HG03354 (cell line): ENCODE data around the gene ZNF280B.
"Not testable (repeated sequence)": the region's sequence is repeated elsewhere in the genome, so short reads cannot be mapped to it uniquely, and the experiment has no call there.

Source experiments
- ATAC-seq: cut with Tn5 transposase; IDR thresholded peaks from one replicate; pipeline ENCODE4 v1.9.1; 2021; ENCODE audit warnings: mild to moderate bottlenecking; ENCODE audit not compliant: unreplicated experiment, poor library complexity, severe bottlenecking

ZNF280B gene

DNA sequence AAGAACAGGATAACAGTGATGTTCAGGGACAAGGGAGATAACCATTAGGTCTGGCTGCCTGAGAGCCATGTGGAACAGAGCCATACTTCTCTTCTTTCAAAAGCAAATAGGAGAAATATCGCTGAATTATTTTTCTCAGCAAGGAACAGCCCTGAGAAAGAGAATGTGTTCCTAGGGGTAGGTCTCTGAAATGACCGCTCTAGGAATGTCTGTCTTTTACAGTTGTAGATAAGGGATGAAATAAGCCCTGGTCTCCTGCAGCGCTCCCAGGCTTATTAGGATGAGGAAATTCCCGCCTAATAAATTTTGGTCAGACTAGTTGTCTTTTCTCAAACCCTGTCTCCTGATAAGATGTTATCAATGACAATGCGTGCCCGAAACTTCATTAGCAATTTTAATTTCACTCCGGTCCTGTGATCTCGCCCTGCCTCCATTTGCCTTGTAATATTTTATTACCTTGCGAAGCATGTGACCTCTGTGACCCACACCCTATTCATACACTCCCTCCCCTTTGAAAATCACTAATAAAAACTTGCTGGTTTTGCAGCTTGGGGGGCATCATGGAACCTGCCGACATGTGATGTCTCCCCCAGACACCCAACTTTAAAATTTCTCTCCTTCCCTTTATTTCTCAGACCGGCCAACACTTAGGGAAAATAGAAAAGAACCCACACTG lies 39.6 kb downstream of the ZNF280B start:
- not testable (repeated sequence) for ATAC-seq

DNA sequence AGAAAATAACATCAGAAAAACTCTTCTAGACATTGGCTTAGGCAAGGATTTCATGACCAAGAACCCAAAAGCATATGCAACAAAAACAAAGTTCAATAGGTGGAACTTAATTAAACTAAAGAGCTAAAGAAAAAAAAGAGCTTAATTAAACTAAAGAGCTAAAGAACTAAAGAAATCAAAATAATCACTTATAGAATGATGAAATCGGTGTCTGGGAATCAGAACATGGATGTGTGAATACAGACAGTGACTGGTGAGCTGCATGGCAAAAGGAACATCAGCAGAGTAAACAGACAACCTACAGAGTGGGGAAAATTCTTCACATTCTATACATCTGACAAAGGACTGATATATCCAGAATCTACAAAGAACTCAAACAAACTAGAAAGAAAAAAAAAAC lies 41.4 kb downstream of the ZNF280B start:
- ATAC-seq: no peak

DNA sequence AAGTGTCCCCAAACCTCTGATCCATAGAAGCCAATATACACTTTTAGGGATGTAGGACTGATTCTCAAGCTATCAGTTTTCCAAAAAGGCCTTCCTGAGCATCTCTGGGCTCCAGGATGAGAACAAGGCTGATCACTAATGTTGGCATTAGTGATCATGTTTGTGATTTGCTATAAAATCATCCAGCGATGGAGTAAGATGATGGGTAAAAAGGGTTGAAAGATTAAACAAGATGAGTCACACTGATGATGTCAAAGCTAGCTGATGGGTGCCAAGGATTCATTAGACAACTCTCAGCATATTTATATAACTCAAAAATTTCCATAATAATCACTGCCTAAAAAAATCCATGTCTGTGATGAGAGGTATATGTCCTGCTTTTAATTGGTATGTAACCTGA lies 42.8 kb downstream of the ZNF280B start:
- no peak for ATAC-seq

DNA sequence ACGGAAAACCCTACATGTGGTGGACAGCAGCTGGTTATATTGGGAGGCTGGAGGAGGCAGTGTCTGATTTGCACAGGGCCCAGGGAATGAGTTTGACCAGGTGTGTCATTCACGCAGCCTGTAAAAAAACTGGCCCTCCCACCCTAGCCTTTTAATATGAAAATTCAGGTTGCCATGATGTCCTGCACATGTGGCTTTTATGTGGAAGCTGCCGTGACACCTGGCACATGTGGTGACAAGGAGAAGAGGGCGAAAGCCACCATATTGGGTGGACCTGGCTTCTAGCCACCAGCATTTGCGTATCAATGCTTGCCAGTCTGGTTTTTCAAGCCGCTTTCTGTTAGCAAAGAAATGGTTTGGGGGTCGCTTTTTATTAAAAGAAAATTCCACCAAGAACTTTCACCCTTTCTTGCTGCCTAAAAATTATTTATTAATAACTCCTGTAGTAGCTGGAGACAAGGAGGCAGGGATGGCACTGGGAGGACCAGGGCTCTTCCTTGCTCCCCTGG lies 43.4 kb downstream of the ZNF280B start:
- ATAC-seq: no peak

DNA sequence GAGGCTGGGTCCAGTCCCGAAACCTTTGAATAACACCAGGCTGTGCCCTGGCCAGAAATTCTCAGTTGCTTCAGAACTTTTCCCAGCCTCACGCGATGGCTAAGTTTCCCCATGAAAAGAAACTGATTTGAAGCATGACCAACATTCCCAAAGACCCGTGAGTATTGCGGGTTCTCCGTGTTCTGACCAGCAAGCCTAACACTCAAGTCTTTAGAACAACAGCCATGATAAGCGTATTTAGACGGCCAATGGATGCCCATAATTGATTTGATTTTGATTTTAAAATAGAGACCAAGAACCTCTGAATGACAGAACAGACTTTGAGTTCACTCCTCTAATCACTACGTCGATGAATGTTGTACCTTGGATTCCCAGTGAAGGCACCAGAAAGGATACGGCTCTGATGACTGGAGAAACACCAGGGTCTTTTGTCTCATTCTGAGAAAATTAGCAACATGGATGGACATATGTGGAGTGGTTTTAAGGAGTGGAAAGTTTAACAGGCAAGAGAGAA lies 43.9 kb downstream of the ZNF280B start:
- no peak for ATAC-seq

DNA sequence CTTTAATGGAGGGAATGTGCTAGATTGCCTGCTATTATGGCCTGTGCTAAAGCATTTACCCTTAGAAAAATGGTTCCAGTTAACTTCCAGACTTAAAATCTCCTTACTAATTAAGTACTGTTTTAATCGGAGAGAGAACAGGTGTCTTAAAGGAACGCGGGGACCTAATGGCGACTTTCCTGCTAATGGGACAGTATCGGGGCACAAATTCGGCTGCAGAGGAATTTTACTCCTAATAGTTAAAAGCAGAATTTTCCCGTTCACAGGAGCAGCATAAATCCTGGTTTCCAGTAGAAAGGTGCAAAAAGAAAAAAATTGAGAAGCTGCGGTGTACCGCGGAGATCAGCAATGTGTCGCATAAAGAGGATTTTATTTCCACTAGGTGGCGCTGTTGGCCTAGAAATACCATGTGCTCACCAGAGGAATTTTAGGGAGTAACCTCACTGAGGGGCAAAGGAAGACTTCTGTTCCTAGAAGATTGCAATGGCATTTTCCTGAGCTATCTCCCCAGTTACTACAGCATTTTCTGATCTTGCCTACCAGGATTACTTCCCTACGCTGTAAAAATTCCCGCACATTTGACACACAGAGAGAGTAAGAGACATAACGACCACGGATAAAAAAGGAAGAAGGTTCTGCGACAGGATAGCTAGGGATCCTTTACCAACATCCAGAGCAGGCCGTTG lies 44.5 kb downstream of the ZNF280B start:
- ATAC-seq: no peak

DNA sequence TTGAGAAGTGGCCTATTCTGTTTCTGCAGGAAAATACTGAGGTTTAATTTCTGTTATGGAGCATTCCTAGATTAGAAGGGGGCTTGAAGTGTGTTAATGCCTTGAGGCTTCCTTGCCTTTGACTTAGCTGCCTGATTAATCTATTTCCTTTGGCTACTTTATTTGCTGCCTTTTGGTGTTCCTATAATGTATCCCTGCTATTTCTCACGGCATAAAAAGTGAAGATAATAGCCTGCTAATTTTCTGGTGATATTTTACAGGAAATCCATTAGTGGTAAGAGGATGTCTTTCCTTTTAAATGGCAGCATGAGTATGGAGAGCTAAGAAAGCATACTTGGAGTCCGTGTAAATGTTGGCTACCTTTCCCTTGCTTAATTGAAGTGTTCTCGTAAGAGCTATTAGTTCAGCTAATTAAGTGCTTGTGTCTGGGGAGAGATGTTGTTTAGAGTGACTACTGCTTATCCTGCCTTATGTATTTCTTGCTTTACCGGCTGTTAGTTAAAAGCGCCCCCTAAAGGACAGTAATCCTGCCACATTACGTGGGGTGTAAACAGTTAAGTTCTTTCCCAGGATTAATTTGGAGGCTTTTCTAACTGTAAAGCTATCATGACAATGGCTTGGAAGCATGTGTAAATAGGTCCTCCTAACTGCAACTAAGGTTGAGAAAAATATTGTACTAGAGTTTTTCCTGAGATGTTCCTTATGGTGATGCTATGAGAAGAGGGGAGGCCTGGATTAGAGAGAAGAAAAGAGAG lies 45.6 kb downstream of the ZNF280B start:
- ATAC-seq: no peak

DNA sequence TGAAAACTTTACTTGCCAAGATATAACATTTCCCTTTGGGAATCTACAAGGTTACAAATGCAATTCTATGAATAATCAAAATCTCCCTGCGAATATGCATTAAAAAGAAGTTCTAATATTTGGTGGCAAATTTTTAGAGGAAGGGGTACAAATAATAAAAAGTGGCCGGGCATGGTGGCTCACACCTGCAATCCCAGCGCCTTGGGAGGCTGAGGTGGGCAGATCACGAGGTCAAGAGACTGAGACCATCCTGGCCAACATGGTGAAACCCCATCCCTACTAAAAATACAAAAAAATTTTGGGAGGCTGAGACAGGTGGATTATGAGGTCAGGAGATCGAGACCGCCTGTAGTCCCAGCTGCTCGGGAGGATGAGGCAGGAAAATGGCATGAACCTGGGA lies 47.0 kb downstream of the ZNF280B start:
- no peak for ATAC-seq

DNA sequence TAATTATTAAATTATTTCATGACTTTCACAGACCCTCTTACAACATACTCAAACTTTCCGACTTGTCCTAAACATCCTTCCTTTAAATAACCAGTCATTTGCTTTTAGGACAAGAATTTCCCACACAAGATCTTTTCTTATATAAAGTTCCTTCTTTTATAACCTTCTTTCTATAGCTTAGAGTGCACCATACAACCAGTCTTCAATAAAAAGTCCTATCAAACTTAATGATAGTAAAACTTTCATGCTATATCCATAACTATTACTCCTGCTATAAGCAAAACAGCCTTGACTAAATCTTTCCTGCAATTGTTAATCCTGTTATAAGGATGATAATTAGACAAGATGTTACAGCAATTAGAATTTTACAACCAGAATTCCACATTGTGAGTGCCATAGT lies 47.4 kb downstream of the ZNF280B start:
- no peak for ATAC-seq

DNA sequence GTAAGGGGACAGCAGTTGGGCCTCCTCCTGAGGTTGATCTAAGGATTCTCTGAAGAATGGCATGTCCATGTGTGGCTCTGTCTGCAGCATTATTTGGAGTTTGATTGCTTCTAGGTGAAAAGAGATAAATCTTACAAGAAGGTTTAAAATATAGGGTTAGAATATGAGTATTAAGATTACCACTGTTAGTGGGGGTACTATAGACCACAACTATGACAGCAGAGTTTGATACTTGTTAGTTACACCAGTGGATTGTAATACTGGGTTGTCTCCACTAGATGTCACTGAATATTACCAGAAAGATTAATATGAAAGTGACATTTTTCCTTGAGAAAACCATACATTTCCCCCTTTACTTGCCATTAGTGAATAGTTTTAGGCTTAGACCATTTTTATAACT lies 47.9 kb downstream of the ZNF280B start:
- no peak for ATAC-seq

DNA sequence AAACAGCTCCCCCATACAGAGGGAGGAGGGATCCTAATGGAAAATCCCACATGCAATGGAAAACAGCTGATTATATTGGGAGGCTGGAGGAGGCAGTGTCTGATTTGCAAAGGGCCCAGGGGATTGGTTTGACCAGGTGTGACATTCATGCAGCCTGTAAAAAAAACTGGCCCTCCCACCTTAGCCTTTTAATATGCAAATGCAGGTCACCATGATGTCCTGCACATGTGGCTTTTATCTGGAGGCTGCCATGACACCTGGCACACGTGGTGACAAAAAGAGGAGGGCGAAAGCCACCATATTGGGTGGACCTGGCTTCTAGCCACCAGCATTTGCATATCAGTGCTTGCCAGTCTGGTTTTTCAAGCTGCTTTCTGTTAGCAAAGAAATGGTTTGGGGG lies 48.5 kb downstream of the ZNF280B start:
- ATAC-seq: no peak

DNA sequence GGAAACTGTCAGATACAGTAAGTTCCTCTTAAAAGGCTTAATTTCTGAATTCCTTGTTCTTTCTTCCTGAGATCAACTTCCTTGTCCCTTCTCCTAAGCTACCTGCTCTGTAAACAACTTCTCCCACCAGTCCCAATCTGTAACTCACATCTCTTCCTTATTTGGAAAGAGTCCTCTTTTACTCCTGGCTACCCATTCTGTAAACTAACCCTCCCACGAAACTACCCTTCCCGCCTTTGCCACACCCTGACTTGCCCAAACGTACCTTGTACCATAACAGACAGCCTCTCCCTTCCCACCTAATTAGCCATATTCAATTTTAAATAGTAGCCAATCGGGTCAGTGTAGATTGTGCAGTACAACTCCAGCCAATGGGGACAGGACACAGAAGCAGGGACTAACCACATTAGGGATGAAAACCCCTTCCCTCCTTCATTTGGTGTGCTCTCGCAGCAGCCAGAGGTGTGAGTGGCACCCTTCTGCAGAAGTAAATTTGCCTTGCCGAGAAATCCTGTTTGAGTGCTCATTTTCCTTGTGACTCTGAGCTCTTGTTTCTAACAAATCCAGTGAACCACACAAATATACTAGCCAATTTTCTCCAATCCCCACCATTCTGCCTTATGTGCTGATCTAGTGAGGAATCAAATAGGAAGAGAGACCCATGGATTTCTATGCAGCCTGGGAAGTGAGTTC lies 49.5 kb downstream of the ZNF280B start:
- no peak for ATAC-seq

DNA sequence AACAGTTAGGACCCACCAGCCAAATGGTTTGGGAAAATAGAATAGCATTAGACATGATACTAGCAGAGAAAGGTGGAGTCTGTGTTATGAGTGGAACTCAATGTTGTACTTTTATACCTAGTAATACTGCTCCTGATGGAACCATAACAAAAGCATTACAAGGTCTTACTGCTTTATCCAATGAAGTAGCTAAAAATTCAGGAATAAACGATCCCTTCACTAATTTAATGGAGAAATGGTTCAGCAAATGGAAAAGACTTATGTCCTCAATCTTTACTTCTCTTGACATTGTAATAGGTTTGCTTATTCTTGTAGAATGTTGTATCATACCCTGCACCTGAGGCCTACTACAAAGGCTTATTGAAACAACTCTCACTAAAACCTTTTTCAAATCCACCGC lies 50.2 kb downstream of the ZNF280B start:
- no peak for ATAC-seq

DNA sequence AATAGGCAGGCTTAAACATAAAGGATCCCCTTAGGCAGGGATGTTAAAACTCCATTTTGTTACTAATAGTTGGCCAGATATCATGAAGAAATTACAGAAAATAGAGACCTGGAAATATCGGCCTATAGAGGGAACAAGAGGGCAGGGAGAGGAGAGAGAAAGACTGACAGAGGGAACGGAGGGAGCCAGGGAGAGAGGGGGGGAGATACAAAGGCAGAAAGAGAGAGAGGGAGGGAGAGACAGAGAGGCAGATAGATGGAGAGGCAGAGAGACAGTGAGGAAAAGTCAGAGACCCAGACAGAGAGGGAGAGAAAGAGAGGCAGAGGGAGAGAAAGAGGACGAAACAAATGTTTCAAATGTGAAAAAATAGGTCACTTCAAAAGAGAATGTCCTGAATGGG lies 53.5 kb downstream of the ZNF280B start:
- no peak for ATAC-seq

DNA sequence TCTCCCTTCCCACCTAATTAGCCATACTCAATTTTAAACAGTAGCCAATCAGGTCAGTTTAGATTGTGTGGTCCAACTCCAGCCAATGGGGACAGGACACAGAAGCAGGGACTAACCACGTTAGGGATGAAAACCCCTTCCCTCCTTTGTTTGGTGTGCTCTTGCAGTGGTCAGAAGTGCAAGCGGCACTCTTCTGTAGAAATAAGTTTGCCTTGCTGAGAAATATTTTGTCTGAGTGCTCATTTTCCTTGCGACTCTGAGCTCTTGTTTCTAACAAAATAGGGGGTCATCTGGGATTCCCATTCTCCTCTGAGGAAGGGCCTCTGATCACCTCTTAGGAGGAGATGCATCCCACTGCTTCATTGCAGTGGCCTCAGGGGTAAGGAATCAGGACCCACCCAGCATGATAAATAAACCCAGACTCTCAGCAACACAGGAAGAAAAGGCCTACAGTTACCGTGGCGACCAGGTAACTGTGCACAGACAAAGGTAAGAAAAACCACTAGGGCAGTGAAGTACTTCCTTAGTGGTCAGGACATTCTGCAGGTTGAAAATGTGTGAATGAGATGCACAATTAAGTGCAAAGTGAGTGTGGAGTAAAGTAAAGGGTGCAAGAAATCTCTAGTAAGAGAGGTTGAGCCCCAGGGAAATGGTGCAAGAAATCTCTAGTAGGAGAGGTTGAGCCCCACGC lies 55.4 kb downstream of the ZNF280B start:
- ATAC-seq: no peak

DNA sequence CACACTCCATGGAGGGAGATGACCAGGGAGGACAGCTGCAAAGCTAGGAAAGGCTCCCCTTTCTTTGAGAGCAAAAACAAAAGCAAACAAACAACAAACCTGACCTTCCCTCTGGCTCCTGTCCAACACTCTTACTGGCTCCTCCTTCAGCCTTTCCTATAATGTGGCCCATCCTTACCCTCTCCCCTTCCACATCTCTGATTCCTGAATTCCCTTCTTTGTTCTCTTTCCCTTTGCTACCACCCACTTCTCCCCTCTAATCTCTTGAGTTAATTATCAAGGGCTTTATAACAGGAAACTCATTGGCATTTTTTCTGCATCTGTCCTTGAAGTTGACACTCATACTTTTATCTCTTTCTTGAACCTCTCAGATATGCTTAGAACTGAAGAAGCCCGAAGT lies 56.3 kb downstream of the ZNF280B start:
- no peak for ATAC-seq

DNA sequence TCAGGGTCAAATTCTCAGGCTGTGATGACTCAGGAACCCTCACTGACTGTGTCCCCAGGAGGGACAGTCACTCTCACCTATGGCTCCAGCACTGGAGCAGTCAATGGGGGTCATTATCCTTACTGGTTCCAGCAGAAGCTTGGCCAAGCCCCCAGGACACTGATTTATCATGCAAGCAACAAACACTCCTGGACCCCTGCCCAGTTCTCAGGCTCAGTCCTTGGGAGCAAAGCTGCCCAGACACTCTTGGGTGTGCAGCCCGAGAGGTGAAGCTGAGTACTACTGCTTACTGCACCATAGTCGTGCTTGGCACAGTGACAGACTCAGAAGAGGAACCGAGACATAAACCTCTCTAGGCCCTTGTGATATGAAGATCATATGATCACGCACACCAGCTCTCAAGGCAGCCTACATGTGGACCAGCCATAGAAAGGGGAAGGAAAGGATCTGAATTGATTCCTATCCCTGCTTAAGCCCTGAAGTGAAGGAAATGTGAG lies 58.2 kb downstream of the ZNF280B start:
- peak; percentile 71 for ATAC-seq

DNA sequence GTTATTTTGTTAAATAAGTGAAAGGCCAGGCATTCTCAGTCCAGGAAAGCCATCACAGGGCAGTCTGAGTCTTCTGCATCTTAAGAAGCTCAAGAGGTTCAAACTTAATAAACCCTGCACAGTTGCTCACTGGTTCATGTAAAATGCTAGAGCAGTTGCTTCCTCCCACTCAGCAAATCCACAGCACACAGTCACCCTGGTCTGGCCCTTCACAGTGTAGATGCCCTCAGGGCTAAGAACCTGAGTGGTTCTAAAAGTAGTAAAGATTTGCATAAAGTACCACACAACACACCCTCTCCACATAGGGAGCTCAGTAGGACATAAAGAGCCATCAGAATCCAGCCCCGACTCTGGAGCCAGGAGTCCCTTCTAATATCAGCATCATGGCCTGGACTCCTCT lies 58.7 kb downstream of the ZNF280B start:
- no peak for ATAC-seq

DNA sequence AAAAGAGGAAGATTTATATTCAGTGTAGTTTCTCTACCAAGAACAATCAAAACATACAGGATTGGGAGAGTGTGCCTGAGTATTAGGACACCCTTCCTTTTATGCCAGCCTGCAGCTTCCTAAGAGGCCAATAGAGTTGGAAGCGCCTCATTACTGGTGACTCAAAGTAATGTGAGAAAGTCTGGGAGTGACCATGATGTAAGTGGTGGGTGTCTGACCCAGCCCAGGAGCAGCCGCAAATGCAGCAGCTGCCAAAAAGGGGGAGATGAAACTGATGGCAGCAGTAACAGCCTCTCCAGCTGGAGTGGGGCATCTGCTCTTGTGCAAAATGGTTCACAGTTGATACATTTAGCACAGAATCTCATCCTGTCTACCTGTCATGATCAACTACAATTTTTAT lies 62.0 kb downstream of the ZNF280B start:
- ATAC-seq: no peak
